LNCAP (cell line): ENCODE results near the gene PLCB4.

Experiments used
- CTCF ChIP-seq: fragments of 450-650 bp; IDR thresholded peaks from 2 replicates; pipeline ENCODE4 v1.5.1; 2017; ENCODE audit warnings: mild to moderate bottlenecking

The PLCB4 gene

DNA sequence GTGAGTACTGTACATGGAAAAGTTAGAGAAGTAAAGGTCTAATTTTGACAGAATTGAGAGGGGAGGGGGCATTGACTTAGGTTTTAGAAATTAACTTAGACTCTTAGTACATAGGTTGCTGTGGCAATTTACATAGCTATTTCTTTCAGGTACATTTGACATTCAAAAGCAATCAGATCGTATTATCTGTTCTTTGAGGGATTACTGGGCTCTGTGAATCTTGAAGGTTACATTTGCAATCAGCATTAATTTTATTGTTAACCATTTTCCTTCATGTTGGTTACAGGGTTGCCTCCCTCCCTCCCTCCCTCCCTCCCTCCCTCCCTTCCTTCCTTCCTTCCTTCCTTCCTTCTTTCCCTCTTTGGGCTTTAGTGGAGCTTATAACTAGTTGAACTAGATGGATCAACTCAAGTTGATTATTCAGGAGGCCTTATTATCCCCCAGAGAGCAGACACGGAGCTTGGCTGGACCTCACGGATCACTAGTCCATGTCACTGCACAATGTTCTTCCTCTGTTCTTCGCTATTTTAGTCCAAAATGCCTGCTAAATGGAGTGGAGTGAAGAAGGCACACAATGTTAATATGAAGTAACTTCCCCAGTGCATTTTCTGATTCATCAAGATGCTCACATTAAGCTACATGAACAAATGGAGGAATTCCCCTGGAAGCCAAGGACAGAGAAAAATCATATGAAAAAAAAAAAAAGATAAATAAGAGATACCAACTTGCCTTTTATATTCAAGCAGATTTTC lies 87.8 kb downstream of the PLCB4 start:
- no peak for TF ChIP-seq CTCF

GRCh38 chr20:9160331-9160730 lies 91.4 kb downstream of the PLCB4 start:
- no peak for TF ChIP-seq CTCF

DNA sequence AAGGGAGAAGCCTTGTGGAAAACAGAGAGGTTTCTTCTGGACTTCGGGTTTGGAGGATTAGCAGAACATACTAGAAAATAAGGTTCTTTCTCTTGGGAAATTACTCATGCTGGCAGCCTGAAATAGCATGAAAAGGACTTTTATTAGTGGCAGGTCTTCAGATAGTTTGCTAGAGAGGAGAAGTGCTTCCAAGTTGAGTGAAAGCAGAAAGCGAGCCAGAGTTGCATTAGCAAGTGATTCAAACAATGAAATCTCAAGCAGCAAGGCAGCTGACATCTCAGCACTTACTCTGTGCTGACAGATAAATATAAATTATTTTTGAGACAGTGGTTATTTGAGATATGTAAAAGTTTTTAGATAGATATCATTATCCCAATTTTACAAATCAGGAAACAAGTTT lies 91.9 kb downstream of the PLCB4 start:
- TF ChIP-seq CTCF, result no peak

GRCh38 chr20:9161311-9161710 lies 92.4 kb downstream of the PLCB4 start:
- no peak for TF ChIP-seq CTCF

GRCh38 chr20:9163251-9163650 lies 94.4 kb downstream of the PLCB4 start:
- TF ChIP-seq CTCF, result no peak

GRCh38 chr20:9163995-9164394 lies 95.1 kb downstream of the PLCB4 start:
- no peak for TF ChIP-seq CTCF

GRCh38 chr20:9165261-9165660 lies 96.4 kb downstream of the PLCB4 start:
- TF ChIP-seq CTCF, result no peak
